ENCODE measurements around the gene SMIM41.

DNA sequence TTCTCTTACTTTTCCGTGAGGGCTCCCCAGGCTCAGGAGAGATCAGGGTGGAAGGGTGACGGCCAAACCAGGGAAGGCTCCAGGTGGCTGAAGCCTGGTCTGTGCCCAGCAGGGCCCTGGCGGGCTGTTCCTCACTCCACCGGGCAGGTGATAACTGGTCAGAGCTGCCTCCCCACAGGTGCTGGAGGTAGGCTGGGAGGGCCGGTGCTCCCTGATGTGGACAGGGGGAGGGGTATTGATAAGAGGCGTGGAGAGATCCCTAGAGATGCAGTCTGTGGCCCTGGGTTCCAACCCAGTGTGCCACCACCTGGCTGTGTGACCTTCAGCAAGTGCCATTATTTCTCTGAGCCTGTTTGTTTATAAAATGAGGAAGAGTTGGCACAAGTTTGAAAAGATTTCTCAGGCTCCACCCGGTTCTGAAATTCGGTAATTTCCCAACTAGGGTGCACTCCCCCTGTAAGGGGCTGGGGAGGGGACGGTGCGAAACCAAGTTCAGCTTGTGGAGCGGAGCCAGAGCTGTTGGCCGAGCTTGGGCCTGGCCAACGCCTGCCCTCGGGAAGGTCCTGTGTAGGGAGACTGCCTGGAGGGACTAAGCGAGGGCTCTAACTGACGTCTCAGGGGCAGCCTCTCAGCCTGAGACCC, 29.3 kb upstream of the SMIM41 start:
- TF ChIP-seq, protein P1, sequence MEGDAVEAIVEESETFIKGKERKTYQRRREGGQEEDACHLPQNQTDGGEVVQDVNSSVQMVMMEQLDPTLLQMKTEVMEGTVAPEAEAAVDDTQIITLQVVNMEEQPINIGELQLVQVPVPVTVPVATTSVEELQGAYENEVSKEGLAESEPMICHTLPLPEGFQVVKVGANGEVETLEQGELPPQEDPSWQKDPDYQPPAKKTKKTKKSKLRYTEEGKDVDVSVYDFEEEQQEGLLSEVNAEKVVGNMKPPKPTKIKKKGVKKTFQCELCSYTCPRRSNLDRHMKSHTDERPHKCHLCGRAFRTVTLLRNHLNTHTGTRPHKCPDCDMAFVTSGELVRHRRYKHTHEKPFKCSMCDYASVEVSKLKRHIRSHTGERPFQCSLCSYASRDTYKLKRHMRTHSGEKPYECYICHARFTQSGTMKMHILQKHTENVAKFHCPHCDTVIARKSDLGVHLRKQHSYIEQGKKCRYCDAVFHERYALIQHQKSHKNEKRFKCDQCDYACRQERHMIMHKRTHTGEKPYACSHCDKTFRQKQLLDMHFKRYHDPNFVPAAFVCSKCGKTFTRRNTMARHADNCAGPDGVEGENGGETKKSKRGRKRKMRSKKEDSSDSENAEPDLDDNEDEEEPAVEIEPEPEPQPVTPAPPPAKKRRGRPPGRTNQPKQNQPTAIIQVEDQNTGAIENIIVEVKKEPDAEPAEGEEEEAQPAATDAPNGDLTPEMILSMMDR (IDR thresholded peaks at IDR 0.05; ENCODE audit: poor library complexity, severe bottlenecking), result no peak
- no peak for TF ChIP-seq EP300 (conservative IDR thresholded peaks at IDR 0.05; ENCODE audit: poor library complexity, severe bottlenecking)
- TF ChIP-seq, protein P2, sequence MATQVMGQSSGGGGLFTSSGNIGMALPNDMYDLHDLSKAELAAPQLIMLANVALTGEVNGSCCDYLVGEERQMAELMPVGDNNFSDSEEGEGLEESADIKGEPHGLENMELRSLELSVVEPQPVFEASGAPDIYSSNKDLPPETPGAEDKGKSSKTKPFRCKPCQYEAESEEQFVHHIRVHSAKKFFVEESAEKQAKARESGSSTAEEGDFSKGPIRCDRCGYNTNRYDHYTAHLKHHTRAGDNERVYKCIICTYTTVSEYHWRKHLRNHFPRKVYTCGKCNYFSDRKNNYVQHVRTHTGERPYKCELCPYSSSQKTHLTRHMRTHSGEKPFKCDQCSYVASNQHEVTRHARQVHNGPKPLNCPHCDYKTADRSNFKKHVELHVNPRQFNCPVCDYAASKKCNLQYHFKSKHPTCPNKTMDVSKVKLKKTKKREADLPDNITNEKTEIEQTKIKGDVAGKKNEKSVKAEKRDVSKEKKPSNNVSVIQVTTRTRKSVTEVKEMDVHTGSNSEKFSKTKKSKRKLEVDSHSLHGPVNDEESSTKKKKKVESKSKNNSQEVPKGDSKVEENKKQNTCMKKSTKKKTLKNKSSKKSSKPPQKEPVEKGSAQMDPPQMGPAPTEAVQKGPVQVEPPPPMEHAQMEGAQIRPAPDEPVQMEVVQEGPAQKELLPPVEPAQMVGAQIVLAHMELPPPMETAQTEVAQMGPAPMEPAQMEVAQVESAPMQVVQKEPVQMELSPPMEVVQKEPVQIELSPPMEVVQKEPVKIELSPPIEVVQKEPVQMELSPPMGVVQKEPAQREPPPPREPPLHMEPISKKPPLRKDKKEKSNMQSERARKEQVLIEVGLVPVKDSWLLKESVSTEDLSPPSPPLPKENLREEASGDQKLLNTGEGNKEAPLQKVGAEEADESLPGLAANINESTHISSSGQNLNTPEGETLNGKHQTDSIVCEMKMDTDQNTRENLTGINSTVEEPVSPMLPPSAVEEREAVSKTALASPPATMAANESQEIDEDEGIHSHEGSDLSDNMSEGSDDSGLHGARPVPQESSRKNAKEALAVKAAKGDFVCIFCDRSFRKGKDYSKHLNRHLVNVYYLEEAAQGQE (IDR thresholded peaks at IDR 0.05; ENCODE audit: borderline replicate concordance), result no peak
- no peak for TF ChIP-seq EZH2 (IDR thresholded peaks at IDR 0.05; ENCODE audit: borderline replicate concordance, insufficient read depth, low read length, poor library complexity, severe bottlenecking)
- TF ChIP-seq POLR2AphosphoS5 (IDR thresholded peaks at IDR 0.05), result no peak
- TF ChIP-seq TAF1 (IDR thresholded peaks at IDR 0.05; ENCODE audit: low read depth), result peak; percentile 21
- no peak for TF ChIP-seq MXI1 (conservative IDR thresholded peaks at IDR 0.05; ENCODE audit: poor library complexity, severe bottlenecking)
- no peak for TF ChIP-seq SMC3 (conservative IDR thresholded peaks at IDR 0.05; ENCODE audit: poor library complexity)
